ENCODE data around the gene CCDC78.

Gene CCDC78

GRCh38 chr16:720447-720989, 5.7 kb downstream of the CCDC78 start:
- Histone ChIP-seq H3K9ac (ENCODE audit: low read length) (peak overlapping the region; percentile 87), H3K36me3 (replicated peaks; ENCODE audit: insufficient read depth, low read length) (no peaks in the 10 kb centered on the region), H3K27me3 (replicated peaks; ENCODE audit: insufficient read depth, low read length) (peaks cover 25% of the 10 kb centered on the region), H3K4me3 (ENCODE audit: low read length) (peak overlapping the region; percentile 95), H4K20me1 (ENCODE audit: insufficient read depth, low read length) (no peaks in the 10 kb centered on the region), H3K79me2 (ENCODE audit: low read length) (peaks cover 9% of the 10 kb centered on the region; the same call in 1 of the 2 replicates), H3K4me1 (ENCODE audit: low read length) (peaks cover 9% of the 10 kb centered on the region; the same call in 1 of the 2 replicates), H3K9me2 (replicated peaks; ENCODE audit: insufficient read depth, low read length) (no peaks in the 10 kb centered on the region), H3F3A (ENCODE audit: insufficient read depth, low read length) (peaks cover 10% of the 10 kb centered on the region; the same call in 1 of the 2 replicates), H2AFZ (ENCODE audit: low read length) (peak overlapping the region; percentile 91), H3K4me2 (ENCODE audit: low read depth, low read length) (peak overlapping the region; percentile 95), H3K9me3 (replicated peaks; ENCODE audit: insufficient read depth, low read length) (no peaks in the 10 kb centered on the region), H3K27ac (ENCODE audit: low read length) (peak overlapping the region; percentile 74)
- TF ChIP-seq, protein P1, sequence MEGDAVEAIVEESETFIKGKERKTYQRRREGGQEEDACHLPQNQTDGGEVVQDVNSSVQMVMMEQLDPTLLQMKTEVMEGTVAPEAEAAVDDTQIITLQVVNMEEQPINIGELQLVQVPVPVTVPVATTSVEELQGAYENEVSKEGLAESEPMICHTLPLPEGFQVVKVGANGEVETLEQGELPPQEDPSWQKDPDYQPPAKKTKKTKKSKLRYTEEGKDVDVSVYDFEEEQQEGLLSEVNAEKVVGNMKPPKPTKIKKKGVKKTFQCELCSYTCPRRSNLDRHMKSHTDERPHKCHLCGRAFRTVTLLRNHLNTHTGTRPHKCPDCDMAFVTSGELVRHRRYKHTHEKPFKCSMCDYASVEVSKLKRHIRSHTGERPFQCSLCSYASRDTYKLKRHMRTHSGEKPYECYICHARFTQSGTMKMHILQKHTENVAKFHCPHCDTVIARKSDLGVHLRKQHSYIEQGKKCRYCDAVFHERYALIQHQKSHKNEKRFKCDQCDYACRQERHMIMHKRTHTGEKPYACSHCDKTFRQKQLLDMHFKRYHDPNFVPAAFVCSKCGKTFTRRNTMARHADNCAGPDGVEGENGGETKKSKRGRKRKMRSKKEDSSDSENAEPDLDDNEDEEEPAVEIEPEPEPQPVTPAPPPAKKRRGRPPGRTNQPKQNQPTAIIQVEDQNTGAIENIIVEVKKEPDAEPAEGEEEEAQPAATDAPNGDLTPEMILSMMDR (IDR thresholded peaks at IDR 0.05; ENCODE audit: low read length) = peak; percentile 24
- TF ChIP-seq EZH2phosphoT487 (IDR thresholded peaks at IDR 0.05; ENCODE audit: low read length) (no peak), EZH2 (optimal IDR thresholded peaks at IDR 0.05; ENCODE audit: low read depth, low read length) (no peak)
- DNase-seq = peak; percentile 68

DNA sequence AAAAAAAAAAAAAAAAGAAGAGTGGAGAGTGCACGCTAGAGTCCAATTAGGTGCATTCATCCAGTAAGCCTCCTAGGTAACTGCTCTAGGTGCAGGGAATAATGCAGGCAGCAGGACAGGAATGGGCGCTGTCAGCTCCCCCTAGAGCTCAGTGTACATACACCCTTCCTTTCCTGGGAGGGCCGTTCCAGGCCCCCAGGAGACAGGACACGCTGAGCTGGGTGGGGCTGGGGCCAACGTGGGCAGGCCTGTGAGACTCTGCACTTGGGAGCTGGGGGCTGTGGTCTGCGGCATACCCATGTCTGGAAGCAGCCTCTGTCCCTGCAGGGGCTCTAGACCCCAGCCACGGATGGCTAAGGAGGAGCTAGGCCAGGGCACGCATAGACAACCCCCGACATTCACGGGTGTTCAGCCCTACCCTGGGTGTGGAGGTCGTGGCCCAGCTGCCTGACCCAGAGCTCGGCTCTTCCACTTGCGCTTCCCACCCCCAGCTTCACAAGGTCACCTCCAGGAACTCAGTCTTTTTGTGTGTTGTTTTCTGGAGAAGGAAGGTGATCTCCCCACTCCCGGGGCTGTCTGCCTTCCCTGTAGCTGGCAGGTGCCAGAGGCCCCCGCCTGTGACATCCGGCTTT, 6.3 kb downstream of the CCDC78 start:
- peaks cover 9% of the 10 kb centered on the region; the same call in 1 of the 2 replicates for H3K79me2 ChIP-seq (ENCODE audit: low read length)
- peaks cover 25% of the 10 kb centered on the region for H3K27me3 ChIP-seq (replicated peaks; ENCODE audit: insufficient read depth, low read length)
- H3K9me2 ChIP-seq (replicated peaks; ENCODE audit: insufficient read depth, low read length) = no peaks in the 10 kb centered on the region
- H4K20me1 ChIP-seq (ENCODE audit: insufficient read depth, low read length) = no peaks in the 10 kb centered on the region
- H3K4me2 ChIP-seq (ENCODE audit: low read depth, low read length) = peak overlapping the region; percentile 95
- peak overlapping the region; percentile 95 for H3K4me3 ChIP-seq (ENCODE audit: low read length)
- H3K9ac ChIP-seq (ENCODE audit: low read length) = peak overlapping the region; percentile 87; the same call in 1 of the 2 replicates
- no peak for DNase-seq
- H3K9me3 ChIP-seq (replicated peaks; ENCODE audit: insufficient read depth, low read length) = no peaks in the 10 kb centered on the region
- H2AFZ ChIP-seq (ENCODE audit: low read length) = peak overlapping the region; percentile 91
- H3K36me3 ChIP-seq (replicated peaks; ENCODE audit: insufficient read depth, low read length) = no peaks in the 10 kb centered on the region
- no peak for TF ChIP-seq EZH2 (optimal IDR thresholded peaks at IDR 0.05; ENCODE audit: low read depth, low read length)
- TF ChIP-seq, protein P1 (IDR thresholded peaks at IDR 0.05; ENCODE audit: low read length) = peak; percentile 23
- peaks cover 10% of the 10 kb centered on the region; the same call in 1 of the 2 replicates for H3F3A ChIP-seq (ENCODE audit: insufficient read depth, low read length)
- H3K4me1 ChIP-seq (ENCODE audit: low read length) = peaks cover 9% of the 10 kb centered on the region; the same call in 1 of the 2 replicates
- peak overlapping the region; percentile 74; the same call in 1 of the 2 replicates for H3K27ac ChIP-seq (ENCODE audit: low read length)

DNA sequence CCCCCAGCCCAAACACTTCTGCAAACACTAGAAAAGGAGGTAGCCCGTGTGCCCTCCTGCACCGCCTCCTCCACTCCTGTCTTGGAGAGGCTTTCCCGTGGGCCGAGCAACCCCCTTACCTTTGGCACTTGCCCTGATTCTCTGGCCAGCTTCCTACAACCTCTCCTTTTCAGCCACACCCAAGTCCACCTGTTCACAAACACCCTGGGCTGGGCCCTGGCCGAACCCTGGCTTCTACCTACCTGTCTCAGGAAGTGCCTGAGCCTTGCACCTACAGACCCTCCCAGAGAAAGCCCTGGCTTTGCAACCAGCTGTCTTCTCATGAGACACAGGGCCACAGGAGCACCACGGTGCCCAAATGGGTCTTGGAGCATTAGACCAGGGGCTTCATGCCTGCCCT, 7.3 kb downstream of the CCDC78 start:
- Histone ChIP-seq H3K9me3 (replicated peaks; ENCODE audit: insufficient read depth, low read length) (no peaks in the 10 kb centered on the region), H4K20me1 (ENCODE audit: insufficient read depth, low read length) (no peaks in the 10 kb centered on the region), H2AFZ (ENCODE audit: low read length) (no peak overlapping the region), H3K27ac (ENCODE audit: low read length) (no peak overlapping the region), H3K4me3 (ENCODE audit: low read length) (no peak overlapping the region), H3K4me2 (ENCODE audit: low read depth, low read length) (no peak overlapping the region), H3K9me2 (replicated peaks; ENCODE audit: insufficient read depth, low read length) (no peaks in the 10 kb centered on the region), H3K79me2 (ENCODE audit: low read length) (peaks cover 9% of the 10 kb centered on the region; the same call in 1 of the 2 replicates), H3F3A (ENCODE audit: insufficient read depth, low read length) (peaks cover 10% of the 10 kb centered on the region; the same call in 1 of the 2 replicates), H3K4me1 (ENCODE audit: low read length) (peaks cover 16% of the 10 kb centered on the region; the same call in 1 of the 2 replicates), H3K27me3 (replicated peaks; ENCODE audit: insufficient read depth, low read length) (peaks cover 25% of the 10 kb centered on the region), H3K36me3 (replicated peaks; ENCODE audit: insufficient read depth, low read length) (no peaks in the 10 kb centered on the region), H3K9ac (ENCODE audit: low read length) (no peak overlapping the region)
- no peak for DNase-seq
- TF ChIP-seq, protein P1 (IDR thresholded peaks at IDR 0.05; ENCODE audit: low read length) = no peak
- no peak for TF ChIP-seq EZH2phosphoT487 (IDR thresholded peaks at IDR 0.05; ENCODE audit: low read length)
- TF ChIP-seq EZH2 (optimal IDR thresholded peaks at IDR 0.05; ENCODE audit: low read depth, low read length) = no peak
